GM12878 (cell line): Measurements from ENCODE around the gene SYNM. TPM values are rescaled to one million over a fixed set of nuclear protein-coding genes. Genes with fewer than 3 reads are reported as not detected.

ENCODE experiments used
- ATAC-seq: fragments of 200-7000 bp; cut with Tn5 transposase; 3 replicates; pipeline ENCODE4 v1.9.1; 2020; ENCODE audit warnings: mild to moderate bottlenecking, moderate library complexity
- BruUV-seq: library from RNA; stranded (reverse); fragments of 400-500 nt; replicated peaks from 2 replicates; lab custom pipeline; 2021; lab: Mats Ljungman, UMichigan
- CTCF ChIA-PET: fragments of 300-600 bp; sonication (Branson Sonifier 250); formaldehyde crosslinking; extraction: SDS; loops from one replicate; lab custom pipeline; 2021; ENCODE audit warnings: inconsistent platforms; lab: Yijun Ruan, JAX
- POLR2A ChIA-PET: fragments of 350-600 bp; formaldehyde crosslinking; extraction: SDS; loops from one replicate; lab custom pipeline; 2021; ENCODE audit warnings: inconsistent platforms; lab: Charles Lee
- RAD21 ChIA-PET: fragments of 300-600 bp; sonication (Branson Sonifier 250); formaldehyde crosslinking; loops from one replicate; lab custom pipeline; 2023; ENCODE audit warnings: antibody characterized with exemption; ENCODE audit not compliant: unreplicated experiment; lab: Charles Lee
- SMC1A ChIA-PET: fragments of 300-600 bp; sonication (Branson Sonifier 250); formaldehyde crosslinking; loops from one replicate; lab custom pipeline; 2023; ENCODE audit not compliant: unreplicated experiment, uncharacterized antibody; lab: Charles Lee
- DNase-seq: peaks from one replicate; pipeline ENCODE4 v3.0.0-alpha.2; 2011; ENCODE audit warnings: low read depth, low spot score
- FAIRE-seq: peaks from 3 replicates; lab custom pipeline; 2011; peaks lifted over from hg19 to GRCh38; lab: Jason Lieb, UNC
- H2AFZ ChIP-seq: 2 replicates; pipeline ENCODE4 v1.6.0; 2011; ENCODE audit warnings: low read depth, low read length, control low read depth; ENCODE audit not compliant: control insufficient read depth
- H3K27ac ChIP-seq: 2 replicates; pipeline ENCODE4 v1.5.1; 2011; ENCODE audit warnings: control low read depth; ENCODE audit not compliant: control insufficient read depth, insufficient read depth
- H3K27me3 ChIP-seq, 2 experiments: replicated peaks in 1 of 2; 2 replicates each; pipeline versions ENCODE4 v1.6.0 to v1.6.1; 2011; ENCODE audit warnings: low read length in 1 of 2; ENCODE audit not compliant: control insufficient read depth in 2 of 2, insufficient read depth in 2 of 2
- H3K36me3 ChIP-seq, 2 experiments: 2 replicates each; pipeline ENCODE4 v1.5.1; 2011; ENCODE audit warnings: low read length in 1 of 2; ENCODE audit not compliant: control insufficient read depth in 2 of 2, insufficient read depth in 2 of 2
- H3K4me1 ChIP-seq: 2 replicates; pipeline ENCODE4 v1.6.1; 2011; ENCODE audit warnings: mild to moderate bottlenecking, low read length, moderate library complexity, mixed read lengths; ENCODE audit not compliant: control insufficient read depth, insufficient read depth
- H3K4me2 ChIP-seq: 2 replicates; pipeline ENCODE4 v1.6.0; 2011; ENCODE audit warnings: control low read depth; ENCODE audit not compliant: control insufficient read depth, insufficient read depth
- H3K4me3 ChIP-seq: fragments of 200-600 bp; sonication (generic); 2 replicates; pipeline ENCODE4 v1.5.1; 2016
- H3K79me2 ChIP-seq: 2 replicates; pipeline ENCODE4 v1.6.0; 2011; ENCODE audit warnings: low read length; ENCODE audit not compliant: control insufficient read depth, insufficient read depth
- H3K9ac ChIP-seq: 2 replicates; pipeline ENCODE4 v1.8.0; 2011; ENCODE audit warnings: low read length, control low read depth, mixed read lengths; ENCODE audit not compliant: control insufficient read depth, insufficient read depth
- H3K9me3 ChIP-seq: replicated peaks from 3 replicates; pipeline ENCODE4 v1.5.1; 2011; ENCODE audit warnings: mild to moderate bottlenecking, low read length; ENCODE audit not compliant: control insufficient read depth, insufficient read depth
- H4K20me1 ChIP-seq: 2 replicates; pipeline ENCODE4 v1.6.0; 2011; ENCODE audit not compliant: control insufficient read depth, insufficient read depth
- CHD2 ChIP-seq: IDR thresholded peaks from 2 replicates; pipeline ENCODE4 v1.6.1; 2011; ENCODE audit warnings: low read depth, low read length, improper control_type of control experiment, borderline replicate concordance
- MEF2B ChIP-seq: fragments of 450-650 bp; IDR thresholded peaks from 2 replicates; pipeline ENCODE4 v1.6.1; 2018; ENCODE audit warnings: mild to moderate bottlenecking, moderate library complexity; ENCODE audit not compliant: partially characterized antibody, poor library complexity, severe bottlenecking
- RELA ChIP-seq: fragments of 450-650 bp; IDR thresholded peaks from 2 replicates; pipeline ENCODE4 v1.8.0; 2014; ENCODE audit warnings: borderline replicate concordance; ENCODE audit not compliant: partially characterized antibody
- WGBS: methylation state at CpG from one replicate; pipeline ENCODE4 v1.1.6; 2016; ENCODE audit warnings: low lambda C conversion rate; ENCODE audit not compliant: insufficient replicate concordance, insufficient coverage; ENCODE audit errors: missing lambda C conversion rate; 5-methylcytosine and 5-hydroxymethylcytosine counted together
- in situ Hi-C: fragments of 300-500 bp; cut with MboI; formaldehyde crosslinking; loops from 9 replicates; pipeline ENCODE4 v1.14.3; 2018; ENCODE audit warnings: mixed read lengths
- intact Hi-C: fragments of 100-400 bp; cut with micrococcal nuclease; formaldehyde crosslinking; loops from one replicate; pipeline ENCODE4 v1.14.2; 2022; ENCODE audit not compliant: unreplicated experiment
- polyA plus RNA-seq, 11 experiments: library from polyadenylated mRNA; depleted of rRNA in 4 of 11; unstranded in 6 of 11; stranded (reverse) in 5 of 11; fragments of >200 nt; fragmentation: Nextera tagmentation in 4 of 11; fragmentation: Illumina TruSeq in 1 of 11; extraction: Ambion mirVana in 4 of 11; extraction: Trizol in 1 of 11; gene quantifications; 1 replicate in 1 of 11; 2 replicates in 10 of 11; pipeline versions ENCODE4 v1.2.1 to v1.2.3, GENCODE V29; 2011 to 2016; ENCODE audit warnings: inconsistent platforms in 2 of 11, missing spikeins in 2 of 11, low read depth in 1 of 11
- total RNA-seq, 4 experiments: library from RNA; depleted of rRNA in 3 of 4; stranded (reverse); fragments of >200 nt in 3 of 4; fragmentation: Illumina TruSeq in 1 of 4; extraction: Trizol in 1 of 4; gene quantifications; 2 replicates each; pipeline versions ENCODE4 v1.2.1 to v1.2.3, GENCODE V29; 2013 to 2021
- TF ChIP-seq, protein P1 (sequence below): fragments of 450-650 bp; IDR thresholded peaks from 2 replicates; pipeline ENCODE4 v1.6.1; 2017; ENCODE audit warnings: mild to moderate bottlenecking
- TF ChIP-seq, protein P2 (sequence below): fragments of 450-650 bp; conservative IDR thresholded peaks from 2 replicates; pipeline ENCODE4 v1.6.1; 2017; ENCODE audit warnings: mild to moderate bottlenecking, moderate library complexity
- TF ChIP-seq, protein P3 (sequence below): IDR thresholded peaks from 2 replicates; pipeline ENCODE4 v1.6.1; 2011; ENCODE audit warnings: borderline replicate concordance, low read depth, mild to moderate bottlenecking, moderate library complexity, mixed read lengths, low read length; ENCODE audit not compliant: insufficient read depth; ENCODE audit errors: extremely low read length

The SYNM gene
- total and polyA plus RNA-seq, 10 of the 15 experiments (the other 5 are each of a cell fraction or from before 2014, with no cell fraction given): 0.05 to 1.1 (median 0.89) TPM; not detected in 1

DNA sequence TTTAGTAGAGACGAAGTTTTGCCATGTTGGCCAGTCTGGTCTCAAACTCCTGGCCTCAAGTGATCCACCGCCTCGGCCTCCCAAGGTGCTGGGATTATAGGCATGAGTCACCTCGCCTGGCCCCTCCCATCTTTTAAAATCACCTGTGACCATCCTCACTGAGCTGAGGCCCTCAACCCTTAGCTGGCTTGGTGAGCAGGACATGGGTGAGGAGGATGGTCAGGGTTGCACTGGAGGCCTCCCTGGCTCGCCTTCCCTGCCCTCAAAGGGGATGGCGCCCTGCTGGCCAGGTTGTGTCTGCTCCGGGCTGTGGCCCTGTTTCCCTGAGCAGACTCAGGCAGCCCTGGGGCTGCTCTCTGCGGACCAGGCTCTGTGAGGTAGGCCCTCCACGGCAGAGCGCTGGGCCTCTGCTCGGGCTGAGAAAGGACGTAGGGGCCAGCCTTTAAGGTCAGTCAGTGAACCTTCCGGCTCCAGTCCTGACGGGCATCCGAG, 33.7 kb downstream of the SYNM start:
- Histone ChIP-seq H3K4me1 (no peaks in the 10 kb centered on the region), H3K36me3 (no peaks in the 10 kb centered on the region), H3K4me3 (no peak overlapping the region), H3K27me3 (no peaks in the 10 kb centered on the region), H3K9ac (no peak overlapping the region), H3K27ac (no peak overlapping the region), H3K4me2 (no peak overlapping the region), H4K20me1 (no peaks in the 10 kb centered on the region), H2AFZ (no peak overlapping the region), H3K79me2 (no peaks in the 10 kb centered on the region), H3K9me3 (no peaks in the 10 kb centered on the region)
- ChIA-PET POLR2A (no interaction called here), CTCF (no interaction called here), SMC1A (no interaction called here), RAD21 (no interaction called here)
- FAIRE-seq: no peak
- DNase-seq: no peak
- intact Hi-C loops: no loop called here
- TF ChIP-seq MEF2B: no peak
- TF ChIP-seq, protein P1, sequence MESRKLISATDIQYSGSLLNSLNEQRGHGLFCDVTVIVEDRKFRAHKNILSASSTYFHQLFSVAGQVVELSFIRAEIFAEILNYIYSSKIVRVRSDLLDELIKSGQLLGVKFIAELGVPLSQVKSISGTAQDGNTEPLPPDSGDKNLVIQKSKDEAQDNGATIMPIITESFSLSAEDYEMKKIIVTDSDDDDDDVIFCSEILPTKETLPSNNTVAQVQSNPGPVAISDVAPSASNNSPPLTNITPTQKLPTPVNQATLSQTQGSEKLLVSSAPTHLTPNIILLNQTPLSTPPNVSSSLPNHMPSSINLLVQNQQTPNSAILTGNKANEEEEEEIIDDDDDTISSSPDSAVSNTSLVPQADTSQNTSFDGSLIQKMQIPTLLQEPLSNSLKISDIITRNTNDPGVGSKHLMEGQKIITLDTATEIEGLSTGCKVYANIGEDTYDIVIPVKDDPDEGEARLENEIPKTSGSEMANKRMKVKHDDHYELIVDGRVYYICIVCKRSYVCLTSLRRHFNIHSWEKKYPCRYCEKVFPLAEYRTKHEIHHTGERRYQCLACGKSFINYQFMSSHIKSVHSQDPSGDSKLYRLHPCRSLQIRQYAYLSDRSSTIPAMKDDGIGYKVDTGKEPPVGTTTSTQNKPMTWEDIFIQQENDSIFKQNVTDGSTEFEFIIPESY: no peak
- no TSS peak for BruUV-seq
- 66% methylated on average over 15 of the region's 15 CpGs for WGBS
- ATAC-seq: no peak
- in situ Hi-C loops: no loop called here

DNA sequence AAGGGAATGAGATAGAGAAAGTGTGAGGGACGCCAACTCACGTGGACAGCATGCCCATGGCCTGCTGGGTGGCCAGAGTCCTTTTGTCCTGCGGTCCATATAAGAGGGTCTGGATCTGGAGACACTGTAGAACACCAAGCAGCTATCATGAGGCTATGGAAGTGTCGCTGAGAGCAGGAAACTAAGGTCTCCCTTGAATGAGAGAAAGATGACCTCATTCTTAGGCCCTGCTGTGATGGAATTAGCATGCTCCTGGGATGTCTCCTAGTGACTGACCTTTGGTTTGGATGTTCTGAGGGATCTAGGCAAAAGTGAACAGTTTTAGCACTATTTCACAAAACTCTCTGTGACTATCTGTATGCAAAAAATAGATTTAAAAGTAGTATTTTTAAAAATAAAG, 34.4 kb downstream of the SYNM start:
- H4K20me1 ChIP-seq: no peaks in the 10 kb centered on the region
- TF ChIP-seq, protein P2, sequence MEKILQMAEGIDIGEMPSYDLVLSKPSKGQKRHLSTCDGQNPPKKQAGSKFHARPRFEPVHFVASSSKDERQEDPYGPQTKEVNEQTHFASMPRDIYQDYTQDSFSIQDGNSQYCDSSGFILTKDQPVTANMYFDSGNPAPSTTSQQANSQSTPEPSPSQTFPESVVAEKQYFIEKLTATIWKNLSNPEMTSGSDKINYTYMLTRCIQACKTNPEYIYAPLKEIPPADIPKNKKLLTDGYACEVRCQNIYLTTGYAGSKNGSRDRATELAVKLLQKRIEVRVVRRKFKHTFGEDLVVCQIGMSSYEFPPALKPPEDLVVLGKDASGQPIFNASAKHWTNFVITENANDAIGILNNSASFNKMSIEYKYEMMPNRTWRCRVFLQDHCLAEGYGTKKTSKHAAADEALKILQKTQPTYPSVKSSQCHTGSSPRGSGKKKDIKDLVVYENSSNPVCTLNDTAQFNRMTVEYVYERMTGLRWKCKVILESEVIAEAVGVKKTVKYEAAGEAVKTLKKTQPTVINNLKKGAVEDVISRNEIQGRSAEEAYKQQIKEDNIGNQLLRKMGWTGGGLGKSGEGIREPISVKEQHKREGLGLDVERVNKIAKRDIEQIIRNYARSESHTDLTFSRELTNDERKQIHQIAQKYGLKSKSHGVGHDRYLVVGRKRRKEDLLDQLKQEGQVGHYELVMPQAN: no peak
- TF ChIP-seq CHD2 (no peak), RELA (no peak)
- TF ChIP-seq, protein P3, sequence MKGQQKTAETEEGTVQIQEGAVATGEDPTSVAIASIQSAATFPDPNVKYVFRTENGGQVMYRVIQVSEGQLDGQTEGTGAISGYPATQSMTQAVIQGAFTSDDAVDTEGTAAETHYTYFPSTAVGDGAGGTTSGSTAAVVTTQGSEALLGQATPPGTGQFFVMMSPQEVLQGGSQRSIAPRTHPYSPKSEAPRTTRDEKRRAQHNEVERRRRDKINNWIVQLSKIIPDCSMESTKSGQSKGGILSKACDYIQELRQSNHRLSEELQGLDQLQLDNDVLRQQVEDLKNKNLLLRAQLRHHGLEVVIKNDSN: no peak
- intact Hi-C loops: no loop called here
- no peaks in the 10 kb centered on the region for H3K79me2 ChIP-seq
- no TSS peak for BruUV-seq
- no peak overlapping the region for H2AFZ ChIP-seq
- 72% methylated on average over 4 of the region's 4 CpGs for WGBS
- no peaks in the 10 kb centered on the region for H3K4me1 ChIP-seq
- no peak overlapping the region for H3K27ac ChIP-seq
- no peak for ATAC-seq
- H3K9ac ChIP-seq: no peak overlapping the region
- FAIRE-seq: no peak
- POLR2A ChIA-PET: no interaction called here
- in situ Hi-C loops: no loop called here
- H3K4me3 ChIP-seq: no peak overlapping the region
- DNase-seq: no peak
- H3K27me3 ChIP-seq: no peaks in the 10 kb centered on the region
- H3K36me3 ChIP-seq: no peaks in the 10 kb centered on the region
- RAD21 ChIA-PET: no interaction called here
- no peaks in the 10 kb centered on the region for H3K9me3 ChIP-seq
- H3K4me2 ChIP-seq: no peak overlapping the region
- SMC1A ChIA-PET: no interaction called here
- CTCF ChIA-PET: no interaction called here
